ENCODE results near the gene SLC7A11.

DNA sequence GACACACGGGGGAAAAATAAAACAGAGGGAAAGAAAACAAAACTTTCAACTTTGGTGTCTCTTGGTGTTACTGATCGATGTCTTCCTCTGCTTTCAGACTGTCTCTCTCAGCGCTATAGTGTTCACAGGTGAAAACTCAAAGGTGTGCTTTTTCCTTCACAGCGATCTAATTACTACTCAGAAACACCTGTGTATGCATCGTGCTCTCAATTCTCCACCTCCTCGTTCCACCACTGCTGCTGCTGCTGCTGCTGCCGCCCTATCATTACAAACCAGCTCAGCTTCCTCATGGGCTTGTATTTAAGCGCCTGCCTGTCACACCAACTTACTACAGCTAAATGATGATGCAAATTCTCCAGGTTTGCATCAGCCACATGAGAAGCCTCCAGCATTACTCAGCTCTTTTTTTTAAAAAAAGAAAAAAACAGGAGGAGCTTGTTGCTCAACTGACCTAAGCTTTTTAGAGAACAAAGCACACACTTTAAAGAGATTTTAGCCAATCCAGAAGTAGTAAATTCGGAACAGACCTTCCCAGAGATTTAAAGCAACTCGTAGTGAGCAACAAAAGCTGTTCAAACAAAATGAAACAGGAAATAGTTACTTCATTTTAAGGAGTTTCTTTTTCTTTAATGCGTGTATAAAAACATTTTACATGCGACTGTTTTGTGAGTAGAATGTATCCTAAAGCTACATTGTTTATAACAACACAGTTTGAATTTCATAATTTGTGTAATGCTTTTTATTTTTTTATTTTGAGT is at the start of gene SLC7A11:
- TF ChIP-seq, protein P1, sequence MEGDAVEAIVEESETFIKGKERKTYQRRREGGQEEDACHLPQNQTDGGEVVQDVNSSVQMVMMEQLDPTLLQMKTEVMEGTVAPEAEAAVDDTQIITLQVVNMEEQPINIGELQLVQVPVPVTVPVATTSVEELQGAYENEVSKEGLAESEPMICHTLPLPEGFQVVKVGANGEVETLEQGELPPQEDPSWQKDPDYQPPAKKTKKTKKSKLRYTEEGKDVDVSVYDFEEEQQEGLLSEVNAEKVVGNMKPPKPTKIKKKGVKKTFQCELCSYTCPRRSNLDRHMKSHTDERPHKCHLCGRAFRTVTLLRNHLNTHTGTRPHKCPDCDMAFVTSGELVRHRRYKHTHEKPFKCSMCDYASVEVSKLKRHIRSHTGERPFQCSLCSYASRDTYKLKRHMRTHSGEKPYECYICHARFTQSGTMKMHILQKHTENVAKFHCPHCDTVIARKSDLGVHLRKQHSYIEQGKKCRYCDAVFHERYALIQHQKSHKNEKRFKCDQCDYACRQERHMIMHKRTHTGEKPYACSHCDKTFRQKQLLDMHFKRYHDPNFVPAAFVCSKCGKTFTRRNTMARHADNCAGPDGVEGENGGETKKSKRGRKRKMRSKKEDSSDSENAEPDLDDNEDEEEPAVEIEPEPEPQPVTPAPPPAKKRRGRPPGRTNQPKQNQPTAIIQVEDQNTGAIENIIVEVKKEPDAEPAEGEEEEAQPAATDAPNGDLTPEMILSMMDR (conservative IDR thresholded peaks at IDR 0.05) = no peak
- TF ChIP-seq ZFX (IDR thresholded peaks at IDR 0.05) = no peak

All from C4-2B (cell line).